Osteocyte (in vitro differentiated cells): Measurements from ENCODE around the gene ASAP2. TPM values are rescaled to one million over a fixed set of nuclear protein-coding genes. Genes with fewer than 3 reads are reported as not detected.

ENCODE experiments used
- DNase-seq: peaks from one replicate; pipeline ENCODE4 v3.0.0; 2021; ENCODE audit warnings: mixed read lengths; ENCODE audit not compliant: unreplicated experiment; ENCODE audit errors: extremely low spot score
- H3K27ac Mint-ChIP-seq: one replicate; pipeline ENCODE4 v1.8.0; 2021; ENCODE audit warnings: mild to moderate bottlenecking, mixed read lengths; ENCODE audit not compliant: unreplicated experiment
- H3K27me3 Mint-ChIP-seq: one replicate; pipeline ENCODE4 v1.8.0; 2021; ENCODE audit warnings: mixed read lengths; ENCODE audit not compliant: unreplicated experiment
- H3K36me3 Mint-ChIP-seq: one replicate; pipeline ENCODE4 v1.8.0; 2021; ENCODE audit warnings: mixed read lengths; ENCODE audit not compliant: unreplicated experiment
- H3K4me1 Mint-ChIP-seq: one replicate; pipeline ENCODE4 v1.8.0; 2021; ENCODE audit warnings: mixed read lengths; ENCODE audit not compliant: unreplicated experiment
- H3K4me3 Mint-ChIP-seq: one replicate; pipeline ENCODE4 v1.8.0; 2021; ENCODE audit warnings: mild to moderate bottlenecking, moderate library complexity, mixed read lengths; ENCODE audit not compliant: unreplicated experiment
- H3K9me3 Mint-ChIP-seq: one replicate; pipeline ENCODE4 v1.8.0; 2021; ENCODE audit warnings: mixed read lengths; ENCODE audit not compliant: unreplicated experiment
- CTCF ChIP-seq: fragments of 200-600 bp; sonication (generic); IDR thresholded peaks from 2 replicates; pipeline ENCODE4 v1.5.0; 2021; ENCODE audit warnings: antibody characterized with exemption, mild to moderate bottlenecking, moderate library complexity
- total RNA-seq: library from RNA; stranded (reverse); gene quantifications from 2 replicates; pipeline ENCODE4 v1.2.1, GENCODE V29; 2021

ASAP2 gene
- total RNA-seq, 1 donor from 2014 or later = 91.0 TPM

- H3K4me3 Mint-ChIP-seq = no peak overlapping the region
- no peak for DNase-seq
- no peaks in the 10 kb centered on the region for H3K9me3 Mint-ChIP-seq
- peaks cover 7% of the 10 kb centered on the region for H3K4me1 Mint-ChIP-seq
- H3K36me3 Mint-ChIP-seq = peaks cover 65% of the 10 kb centered on the region
- no peaks in the 10 kb centered on the region for H3K27me3 Mint-ChIP-seq
- no peak for TF ChIP-seq CTCF
- peak overlapping the region; percentile 35 for H3K27ac Mint-ChIP-seq
Measured at GRCh38 chr2:9370746-9371145, 164.1 kb downstream of the ASAP2 start.

- no peak for DNase-seq
- H3K4me1 Mint-ChIP-seq = peaks cover 23% of the 10 kb centered on the region
- H3K9me3 Mint-ChIP-seq = no peaks in the 10 kb centered on the region
Measured at GRCh38 chr2:9373047-9373446, 166.4 kb downstream of the ASAP2 start.

GRCh38 chr2:9373476-9373875 is 166.9 kb downstream of the ASAP2 start:
- Mint-ChIP-seq H3K4me1 (peaks cover 27% of the 10 kb centered on the region), H3K4me3 (no peak overlapping the region), H3K27me3 (no peaks in the 10 kb centered on the region), H3K9me3 (no peaks in the 10 kb centered on the region), H3K27ac (no peak overlapping the region), H3K36me3 (peaks cover 49% of the 10 kb centered on the region)
- DNase-seq = no peak
- TF ChIP-seq CTCF = no peak

More at GRCh38 chr2:9373047-9373446, 166.4 kb downstream of the ASAP2 start:
- no peak overlapping the region for H3K4me3 Mint-ChIP-seq
- H3K27ac Mint-ChIP-seq = no peak overlapping the region
- H3K27me3 Mint-ChIP-seq = no peaks in the 10 kb centered on the region
- no peak for TF ChIP-seq CTCF
- H3K36me3 Mint-ChIP-seq = peaks cover 52% of the 10 kb centered on the region

- Mint-ChIP-seq H3K27ac (peak overlapping the region; percentile 34), H3K9me3 (no peaks in the 10 kb centered on the region), H3K36me3 (peaks cover 48% of the 10 kb centered on the region), H3K4me3 (no peak overlapping the region), H3K4me1 (peaks cover 35% of the 10 kb centered on the region), H3K27me3 (no peaks in the 10 kb centered on the region)
- TF ChIP-seq CTCF = no peak
- no peak for DNase-seq
Measured at GRCh38 chr2:9374071-9374730, 167.6 kb downstream of the ASAP2 start.

GRCh38 chr2:9375857-9376428 is 169.3 kb downstream of the ASAP2 start:
- DNase-seq = no peak
- no peak for TF ChIP-seq CTCF
- Mint-ChIP-seq H3K36me3 (peaks cover 42% of the 10 kb centered on the region), H3K4me1 (peaks cover 37% of the 10 kb centered on the region), H3K27ac (peak overlapping the region; percentile 68), H3K9me3 (no peaks in the 10 kb centered on the region), H3K4me3 (no peak overlapping the region), H3K27me3 (no peaks in the 10 kb centered on the region)
